Ishikawa (cell line): ENCODE results near the gene RSBN1.

Source experiments
- CEBPB ChIP-seq: IDR thresholded peaks from 2 replicates; pipeline ENCODE4 v1.6.1; 2012
- EP300 ChIP-seq: IDR thresholded peaks from 2 replicates; pipeline ENCODE4 v1.6.1; 2012; ENCODE audit warnings: borderline replicate concordance
- FOXM1 ChIP-seq: IDR thresholded peaks from 2 replicates; pipeline ENCODE4 v1.6.1; 2012; ENCODE audit warnings: low read depth, borderline replicate concordance
- RAD21 ChIP-seq: IDR thresholded peaks from 2 replicates; pipeline ENCODE4 v1.6.1; 2012; ENCODE audit warnings: low read depth
- TAF1 ChIP-seq: IDR thresholded peaks from 2 replicates; pipeline ENCODE4 v1.6.1; 2012; ENCODE audit warnings: low read depth, mild to moderate bottlenecking
- TEAD4 ChIP-seq: IDR thresholded peaks from 2 replicates; pipeline ENCODE4 v1.6.1; 2012
- YY1 ChIP-seq: IDR thresholded peaks from 2 replicates; pipeline ENCODE4 v1.6.1; 2012; ENCODE audit warnings: low read depth
- TF ChIP-seq, protein P1 (sequence below): IDR thresholded peaks from 2 replicates; pipeline ENCODE4 v1.6.1; 2012; ENCODE audit warnings: low read depth, mild to moderate bottlenecking

- TF ChIP-seq, protein P1, sequence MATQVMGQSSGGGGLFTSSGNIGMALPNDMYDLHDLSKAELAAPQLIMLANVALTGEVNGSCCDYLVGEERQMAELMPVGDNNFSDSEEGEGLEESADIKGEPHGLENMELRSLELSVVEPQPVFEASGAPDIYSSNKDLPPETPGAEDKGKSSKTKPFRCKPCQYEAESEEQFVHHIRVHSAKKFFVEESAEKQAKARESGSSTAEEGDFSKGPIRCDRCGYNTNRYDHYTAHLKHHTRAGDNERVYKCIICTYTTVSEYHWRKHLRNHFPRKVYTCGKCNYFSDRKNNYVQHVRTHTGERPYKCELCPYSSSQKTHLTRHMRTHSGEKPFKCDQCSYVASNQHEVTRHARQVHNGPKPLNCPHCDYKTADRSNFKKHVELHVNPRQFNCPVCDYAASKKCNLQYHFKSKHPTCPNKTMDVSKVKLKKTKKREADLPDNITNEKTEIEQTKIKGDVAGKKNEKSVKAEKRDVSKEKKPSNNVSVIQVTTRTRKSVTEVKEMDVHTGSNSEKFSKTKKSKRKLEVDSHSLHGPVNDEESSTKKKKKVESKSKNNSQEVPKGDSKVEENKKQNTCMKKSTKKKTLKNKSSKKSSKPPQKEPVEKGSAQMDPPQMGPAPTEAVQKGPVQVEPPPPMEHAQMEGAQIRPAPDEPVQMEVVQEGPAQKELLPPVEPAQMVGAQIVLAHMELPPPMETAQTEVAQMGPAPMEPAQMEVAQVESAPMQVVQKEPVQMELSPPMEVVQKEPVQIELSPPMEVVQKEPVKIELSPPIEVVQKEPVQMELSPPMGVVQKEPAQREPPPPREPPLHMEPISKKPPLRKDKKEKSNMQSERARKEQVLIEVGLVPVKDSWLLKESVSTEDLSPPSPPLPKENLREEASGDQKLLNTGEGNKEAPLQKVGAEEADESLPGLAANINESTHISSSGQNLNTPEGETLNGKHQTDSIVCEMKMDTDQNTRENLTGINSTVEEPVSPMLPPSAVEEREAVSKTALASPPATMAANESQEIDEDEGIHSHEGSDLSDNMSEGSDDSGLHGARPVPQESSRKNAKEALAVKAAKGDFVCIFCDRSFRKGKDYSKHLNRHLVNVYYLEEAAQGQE: no peak
- TF ChIP-seq CEBPB: no peak
- no peak for TF ChIP-seq EP300
- TF ChIP-seq YY1: no peak
- no peak for TF ChIP-seq RAD21
- TF ChIP-seq TEAD4: no peak
- no peak for TF ChIP-seq FOXM1
- no peak for TF ChIP-seq TAF1
These were observed 34.7 kb downstream of the RSBN1 start for GRCh38 chr1:113777561-113777960.
